GM23338 (cell line): ENCODE measurements around the gene DNA2. TPM values are rescaled to one million over a fixed set of nuclear protein-coding genes. Genes with fewer than 3 reads are reported as not detected.

Experiments used
- ATAC-seq: fragments of 200-7000 bp; cut with Tn5 transposase; 3 replicates; pipeline ENCODE4 v1.9.1; 2020
- DNase-seq: peaks from one replicate; pipeline ENCODE4 v3.0.0-alpha.2; 2015; ENCODE audit warnings: low spot score
- H2AFZ ChIP-seq: fragments of 200-600 bp; sonication (generic); 2 replicates; pipeline ENCODE4 v1.8.0; 2016; ENCODE audit warnings: antibody characterized with exemption, mild to moderate bottlenecking, moderate library complexity
- H3F3A ChIP-seq: fragments of 200-600 bp; sonication (generic); replicated peaks from 2 replicates; pipeline ENCODE4 v1.8.0; 2017; ENCODE audit warnings: antibody characterized with exemption, mixed run types, low read depth
- H3K27ac ChIP-seq: fragments of 200-600 bp; sonication (generic); 2 replicates; pipeline ENCODE4 v1.6.1; 2016; ENCODE audit warnings: low read depth
- H3K27me3 ChIP-seq: fragments of 200-600 bp; sonication (generic); 2 replicates; pipeline ENCODE4 v1.8.0; 2016; ENCODE audit warnings: mild to moderate bottlenecking, mixed run types, moderate library complexity; ENCODE audit not compliant: insufficient read depth
- H3K36me3 ChIP-seq: fragments of 200-600 bp; sonication (generic); 2 replicates; pipeline ENCODE4 v1.8.0; 2016; ENCODE audit warnings: mild to moderate bottlenecking; ENCODE audit not compliant: insufficient read depth
- H3K4me1 ChIP-seq: fragments of 200-600 bp; sonication (generic); 2 replicates; pipeline ENCODE4 v1.8.0; 2016; ENCODE audit warnings: mild to moderate bottlenecking, moderate library complexity; ENCODE audit not compliant: insufficient read depth
- H3K4me2 ChIP-seq: fragments of 200-600 bp; sonication (generic); 2 replicates; pipeline ENCODE4 v1.7.1; 2017; ENCODE audit warnings: mixed run types
- H3K4me3 ChIP-seq: fragments of 200-600 bp; sonication (generic); 2 replicates; pipeline ENCODE4 v1.6.1; 2016; ENCODE audit warnings: mixed run types
- H3K79me2 ChIP-seq: fragments of 200-600 bp; sonication (generic); replicated peaks from 2 replicates; pipeline ENCODE4 v1.8.0; 2017; ENCODE audit warnings: mild to moderate bottlenecking; ENCODE audit not compliant: insufficient read depth
- H3K9me2 ChIP-seq: fragments of 200-600 bp; sonication (generic); 2 replicates; pipeline ENCODE4 v1.8.0; 2017; ENCODE audit not compliant: insufficient read depth
- H4K20me1 ChIP-seq: fragments of 200-600 bp; sonication (generic); replicated peaks from 2 replicates; pipeline ENCODE4 v1.8.0; 2017; ENCODE audit warnings: mild to moderate bottlenecking; ENCODE audit not compliant: insufficient read depth
- H3K27ac Mint-ChIP-seq: 2 replicates; pipeline ENCODE4 v1.8.0; 2020; ENCODE audit warnings: inconsistent platforms, mild to moderate bottlenecking, moderate library complexity, mixed read lengths
- H3K27me3 Mint-ChIP-seq: 3 replicates; pipeline ENCODE4 v1.8.0; 2022; ENCODE audit warnings: low read depth, mild to moderate bottlenecking, moderate library complexity, mixed read lengths, inconsistent platforms; ENCODE audit not compliant: insufficient read depth, poor library complexity
- H3K36me3 Mint-ChIP-seq: 3 replicates; pipeline ENCODE4 v1.8.0; 2021; ENCODE audit warnings: low read depth, mild to moderate bottlenecking, inconsistent platforms, moderate library complexity, mixed read lengths
- H3K4me1 Mint-ChIP-seq: 3 replicates; pipeline ENCODE4 v1.8.0; 2020; ENCODE audit warnings: mild to moderate bottlenecking, inconsistent platforms, mixed read lengths
- H3K4me3 Mint-ChIP-seq: 3 replicates; pipeline ENCODE4 v1.8.0; 2021; ENCODE audit warnings: moderate library complexity, mild to moderate bottlenecking, inconsistent platforms, mixed read lengths
- H3K9me3 Mint-ChIP-seq: 3 replicates; pipeline ENCODE4 v1.8.0; 2020; ENCODE audit warnings: moderate library complexity, mild to moderate bottlenecking, inconsistent platforms, mixed read lengths
- CREB1 ChIP-seq: fragments of 250-450 bp; sonication (Bioruptor Pico); IDR thresholded peaks from 2 replicates; pipeline ENCODE4 v1.5.0; 2020; ENCODE audit warnings: low read depth, mild to moderate bottlenecking, moderate library complexity
- CTCF ChIP-seq, 2 experiments: fragments of 200-600 bp in 1 of 2; sonication (generic) in 1 of 2; conservative IDR thresholded peaks; 2 replicates each; pipeline versions ENCODE4 v1.5.1 to v1.6.1; 2016 to 2017; ENCODE audit warnings: antibody characterized with exemption in 2 of 2, low read depth in 2 of 2, mild to moderate bottlenecking in 2 of 2, moderate library complexity in 1 of 2
- NANOG ChIP-seq: IDR thresholded peaks from 2 replicates; pipeline ENCODE4 v1.6.1; 2016; ENCODE audit warnings: antibody characterized with exemption, borderline replicate concordance
- POLR2AphosphoS5 ChIP-seq: IDR thresholded peaks from 2 replicates; pipeline ENCODE4 v1.6.1; 2016; ENCODE audit warnings: antibody characterized with exemption, low read depth
- REST ChIP-seq: IDR thresholded peaks from one replicate; pipeline ENCODE4 v1.6.1; 2018; ENCODE audit warnings: antibody characterized with exemption; ENCODE audit not compliant: unreplicated experiment
- ZNF462 ChIP-seq: fragments of 250-450 bp; sonication (Bioruptor Pico); IDR thresholded peaks from 2 replicates; pipeline ENCODE4 v1.5.0; 2020; ENCODE audit warnings: mild to moderate bottlenecking, moderate library complexity
- polyA plus RNA-seq: library from polyadenylated mRNA; unstranded; fragments of >200 nt; fragmentation: Nextera tagmentation; extraction: Ambion mirVana; gene quantifications from 2 replicates; pipeline ENCODE4 v1.2.1, GENCODE V29; 2016
- total RNA-seq: library from RNA; depleted of rRNA; stranded (reverse); fragments of >200 nt; shearing (Covaris generic); gene quantifications from 2 replicates; pipeline ENCODE4 v1.2.3, GENCODE V29; 2014

The DNA2 gene
- total and polyA plus RNA-seq, 2 experiments from 2014 or later: 25.6 to 49.3 TPM

- Histone ChIP-seq H3K79me2 (peaks cover 23% of the 10 kb centered on the region), H3K4me3 (no peak overlapping the region), H4K20me1 (peaks cover 3% of the 10 kb centered on the region; the same call in 1 of the 2 replicates), H3K4me2 (no peak overlapping the region), H3K9me2 (no peaks in the 10 kb centered on the region), H2AFZ (no peak overlapping the region), H3K36me3 (no peaks in the 10 kb centered on the region), H3K27me3 (peaks cover 4% of the 10 kb centered on the region; the same call in 1 of the 2 replicates), H3K27ac (no peak overlapping the region), H3F3A (peaks cover 5% of the 10 kb centered on the region; the same call in 1 of the 2 replicates), H3K4me1 (peaks cover 16% of the 10 kb centered on the region; the same call in 1 of the 2 replicates)
- Mint-ChIP-seq H3K27ac (no peak overlapping the region), H3K27me3 (peaks cover 15% of the 10 kb centered on the region), H3K36me3 (peaks cover 11% of the 10 kb centered on the region; the same call in 2 of the 3 replicates), H3K4me1 (peaks cover 16% of the 10 kb centered on the region), H3K4me3 (no peak overlapping the region), H3K9me3 (no peaks in the 10 kb centered on the region; the same call in 2 of the 3 replicates)
- DNase-seq: no peak
- TF ChIP-seq CREB1 (CRISPR knock-in tag): no peak
- no peak for TF ChIP-seq CTCF (conservative IDR thresholded peaks at IDR 0.05; ENCODE audit: low read depth in 2 of 2)
- TF ChIP-seq REST: no peak
- ATAC-seq: no peak
These were observed 2.2 kb upstream of the DNA2 start for GRCh38 chr10:68474021-68474420.

GRCh38 chr10:68471063-68471585 is 649 bp downstream of the DNA2 start:
- Histone ChIP-seq H3K4me2 (peak overlapping the region; percentile 91), H3K9me2 (no peaks in the 10 kb centered on the region), H3K79me2 (peaks cover 44% of the 10 kb centered on the region), H2AFZ (peak overlapping the region; percentile 74; the same call in 1 of the 2 replicates), H3K4me1 (peaks cover 16% of the 10 kb centered on the region; the same call in 1 of the 2 replicates), H3K27ac (peak overlapping the region; percentile 98), H3K27me3 (peaks cover 4% of the 10 kb centered on the region; the same call in 1 of the 2 replicates), H3K36me3 (peaks cover 20% of the 10 kb centered on the region), H3F3A (peaks cover 5% of the 10 kb centered on the region; the same call in 1 of the 2 replicates), H3K4me3 (peak overlapping the region; percentile 78), H4K20me1 (peaks cover 8% of the 10 kb centered on the region; the same call in 1 of the 2 replicates)
- peaks cover 38% of the 10 kb centered on the region for H3K36me3 Mint-ChIP-seq
- H3K4me3 Mint-ChIP-seq: peak overlapping the region; percentile 95
- H3K27ac Mint-ChIP-seq: peak overlapping the region; percentile 99
- TF ChIP-seq POLR2AphosphoS5 (no peak), NANOG (no peak), ZNF462 (CRISPR knock-in tag) (no peak)
- DNase-seq (peak; percentile 17), ATAC-seq (no peak; the same call in 2 of the 3 replicates)
- peaks cover 13% of the 10 kb centered on the region for H3K27me3 Mint-ChIP-seq
- peaks cover 16% of the 10 kb centered on the region for H3K4me1 Mint-ChIP-seq
- no peaks in the 10 kb centered on the region; the same call in 2 of the 3 replicates for H3K9me3 Mint-ChIP-seq
